HCT116 (cell line): ENCODE results near the gene SLC9A9. TPM values are rescaled to one million over a fixed set of nuclear protein-coding genes. Genes with fewer than 3 reads are reported as not detected.

Source experiments
- ATAC-seq: fragments of 200-7000 bp; cut with Tn5 transposase; 2 replicates; pipeline ENCODE4 v1.9.1; 2020; ENCODE audit warnings: mild to moderate bottlenecking, moderate library complexity
- BruUV-seq: library from RNA; stranded (reverse); fragments of 400-500 nt; replicated peaks from 2 replicates; lab custom pipeline; 2021; lab: Mats Ljungman, UMichigan
- CTCF ChIA-PET: fragments of 300-600 bp; sonication (Branson Sonifier 250); formaldehyde crosslinking; loops from one replicate; lab custom pipeline; 2021; ENCODE audit warnings: antibody characterized with exemption; lab: Charles Lee
- POLR2A ChIA-PET: fragments of 300-600, 350-600 bp; sonication (Branson Sonifier 250); formaldehyde crosslinking; loops from one replicate; lab custom pipeline; 2021; ENCODE audit warnings: antibody characterized with exemption; lab: Charles Lee
- RAD21 ChIA-PET, 2 experiments: fragments of 300-600 bp; sonication (Branson Sonifier 250); formaldehyde crosslinking; loops; one replicate each; lab custom pipeline; 2023; ENCODE audit warnings: low total read pairs in 2 of 2; ENCODE audit not compliant: uncharacterized antibody in 2 of 2, unreplicated experiment in 2 of 2, low non-redundant PET in 1 of 2; lab: Charles Lee
- DNase-seq: peaks from one replicate; pipeline ENCODE4 v3.0.0-alpha.2; 2010; ENCODE audit warnings: low read depth, low spot score
- H2AFZ ChIP-seq: fragments of 200-600 bp; shearing (Covaris generic), sonication (generic); 2 replicates; pipeline ENCODE4 v1.6.1; 2017; ENCODE audit warnings: low read depth, mixed run types, mixed read lengths, antibody characterized with exemption, low read length; ENCODE audit not compliant: poor library complexity, severe bottlenecking
- H3K27ac ChIP-seq: 2 replicates; pipeline ENCODE4 v1.5.1; 2012; ENCODE audit warnings: low read depth, low read length
- H3K27me3 ChIP-seq: fragments of 200-600 bp; sonication (generic); 2 replicates; pipeline ENCODE4 v1.6.1; 2016; ENCODE audit warnings: mixed run types, low read length, mixed read lengths; ENCODE audit not compliant: insufficient read depth
- H3K36me3 ChIP-seq, 2 experiments: fragments of 200-500 bp in 1 of 2; fragments of 200-600 bp in 1 of 2; sonication (Bioruptor generic) in 1 of 2; sonication (generic) in 1 of 2; 2 replicates each; pipeline versions ENCODE4 v1.5.1 to v1.6.1; 2014 to 2016; ENCODE audit warnings: low read length in 2 of 2, inconsistent platforms in 1 of 2, mixed read lengths in 1 of 2, mixed run types in 1 of 2; ENCODE audit not compliant: insufficient read depth in 2 of 2, control insufficient read depth in 1 of 2
- H3K4me1 ChIP-seq, 2 experiments: fragments of 200-600 bp in 1 of 2; sonication (generic) in 1 of 2; 2 replicates each; pipeline versions ENCODE4 v1.5.1 to v1.6.1; 2012 to 2017; ENCODE audit warnings: low read length in 2 of 2, inconsistent platforms in 1 of 2, mild to moderate bottlenecking in 1 of 2, mixed read lengths in 1 of 2, mixed run types in 1 of 2, moderate library complexity in 1 of 2; ENCODE audit not compliant: insufficient read depth in 2 of 2, control insufficient read depth in 1 of 2
- H3K4me2 ChIP-seq: fragments of 200-600 bp; sonication (generic); 2 replicates; pipeline ENCODE4 v1.6.1; 2017; ENCODE audit warnings: mixed run types, low read length, mixed read lengths
- H3K4me3 ChIP-seq, 2 experiments: fragments of 200-600 bp in 1 of 2; sonication (generic) in 1 of 2; replicated peaks in 1 of 2; 2 replicates each; pipeline ENCODE4 v1.5.1; 2011 to 2016; ENCODE audit warnings: low read length in 2 of 2, control low read depth in 1 of 2, low read depth in 1 of 2, mild to moderate bottlenecking in 1 of 2, mixed read lengths in 1 of 2, mixed run types in 1 of 2
- H3K79me2 ChIP-seq: fragments of 200-600 bp; sonication (generic); 2 replicates; pipeline ENCODE4 v1.6.1; 2017; ENCODE audit warnings: mild to moderate bottlenecking, mixed run types, low read length, moderate library complexity, mixed read lengths; ENCODE audit not compliant: insufficient read depth
- H3K9ac ChIP-seq: fragments of 200-600 bp; sonication (generic); 2 replicates; pipeline ENCODE4 v1.6.1; 2016; ENCODE audit warnings: low read length, mixed read lengths
- H3K9me2 ChIP-seq: fragments of 200-600 bp; sonication (generic), shearing (Covaris generic); 2 replicates; pipeline ENCODE4 v1.6.1; 2017; ENCODE audit warnings: mixed run types, mild to moderate bottlenecking, moderate library complexity; ENCODE audit not compliant: insufficient read depth
- H3K9me3 ChIP-seq, 2 experiments: fragments of 200-500 bp in 1 of 2; fragments of 200-600 bp in 1 of 2; sonication (Bioruptor generic) in 1 of 2; sonication (generic) in 1 of 2; 2 replicates each; pipeline ENCODE4 v1.6.1; 2014 to 2017; ENCODE audit warnings: low read length in 2 of 2, mixed read lengths in 2 of 2, inconsistent platforms in 1 of 2, low read depth in 1 of 2, mild to moderate bottlenecking in 1 of 2, mixed run types in 1 of 2, moderate library complexity in 1 of 2; ENCODE audit not compliant: control insufficient read depth in 1 of 2, insufficient read depth in 1 of 2
- H4K20me1 ChIP-seq: fragments of 200-600 bp; sonication (generic), shearing (Covaris generic); 2 replicates; pipeline ENCODE4 v1.6.1; 2017; ENCODE audit warnings: mixed run types, mild to moderate bottlenecking, moderate library complexity; ENCODE audit not compliant: insufficient read depth
- CBX3 ChIP-seq: IDR thresholded peaks from 2 replicates; pipeline ENCODE4 v1.6.1; 2012; ENCODE audit warnings: low read depth
- CEBPB ChIP-seq: IDR thresholded peaks from 2 replicates; pipeline ENCODE4 v1.6.1; 2012; ENCODE audit warnings: low read depth
- EGR1 ChIP-seq: IDR thresholded peaks from 2 replicates; pipeline ENCODE4 v1.6.1; 2012; ENCODE audit warnings: low read depth
- EZH2 ChIP-seq: fragments of 200-600 bp; sonication (generic); IDR thresholded peaks from 2 replicates; pipeline ENCODE4 v1.6.1; 2017; ENCODE audit warnings: antibody characterized with exemption, mixed run types
- JUND ChIP-seq: IDR thresholded peaks from 2 replicates; pipeline ENCODE4 v1.6.1; 2012
- POLR2AphosphoS5 ChIP-seq: IDR thresholded peaks from 2 replicates; pipeline ENCODE4 v1.6.1; 2011; ENCODE audit warnings: mild to moderate bottlenecking, low read depth, low read length, moderate library complexity
- RAD21 ChIP-seq: IDR thresholded peaks from 2 replicates; pipeline ENCODE4 v1.6.1; 2012; ENCODE audit warnings: low read depth, mild to moderate bottlenecking
- SIN3A ChIP-seq: IDR thresholded peaks from 2 replicates; pipeline ENCODE4 v1.6.1; 2012; ENCODE audit warnings: low read depth
- SP1 ChIP-seq: IDR thresholded peaks from 2 replicates; pipeline ENCODE4 v1.6.1; 2012; ENCODE audit warnings: low read depth
- YY1 ChIP-seq: IDR thresholded peaks from 2 replicates; pipeline ENCODE4 v1.6.1; 2011; ENCODE audit warnings: low read length, low read depth, moderate library complexity, mild to moderate bottlenecking; ENCODE audit not compliant: insufficient replicate concordance; ENCODE audit errors: extremely low read depth
- ZBTB33 ChIP-seq: IDR thresholded peaks from 2 replicates; pipeline ENCODE4 v1.6.1; 2011; ENCODE audit warnings: mild to moderate bottlenecking, low read length, moderate library complexity; ENCODE audit not compliant: insufficient replicate concordance; ENCODE audit errors: extremely low read depth
- ZNF274 ChIP-seq: fragments of 200-500 bp; sonication (Bioruptor generic); IDR thresholded peaks from 2 replicates; pipeline ENCODE4 v1.6.1; 2014; ENCODE audit warnings: mild to moderate bottlenecking, low read depth, low read length, inconsistent platforms
- intact Hi-C: fragments of 100-400 bp; cut with micrococcal nuclease; formaldehyde crosslinking; loops from 2 replicates; pipeline ENCODE4 v1.10.0; 2022
- total RNA-seq: library from RNA; stranded (reverse); gene quantifications from one replicate; pipeline ENCODE4 v1.2.1, GENCODE V29; 2021; ENCODE audit not compliant: unreplicated experiment
- TF ChIP-seq, protein P1 (sequence below): IDR thresholded peaks from 2 replicates; pipeline ENCODE4 v1.6.1; 2012; ENCODE audit warnings: low read depth

Gene SLC9A9
- total RNA-seq, 1 experiment from 2014 or later, result 0.20 TPM

GRCh38 chr3:143535994-143536784 lies 312.1 kb downstream of the SLC9A9 start:
- Histone ChIP-seq H3K4me2 (no peak overlapping the region), H3K4me1 (no peaks in the 10 kb centered on the region), H3K27ac (no peak overlapping the region), H3K79me2 (no peaks in the 10 kb centered on the region), H4K20me1 (no peaks in the 10 kb centered on the region), H2AFZ (no peak overlapping the region), H3K36me3 (no peaks in the 10 kb centered on the region), H3K9ac (no peak overlapping the region), H3K9me3 (no peaks in the 10 kb centered on the region), H3K4me3 (no peak overlapping the region), H3K27me3 (no peaks in the 10 kb centered on the region)
- intact Hi-C loops, result no loop called here
- BruUV-seq, result no TSS peak
- CTCF ChIA-PET, result no interaction called here
- POLR2A ChIA-PET, result no interaction called here
- DNase-seq (no peak), ATAC-seq (no peak)
- RAD21 ChIA-PET, result no interaction called here
- TF ChIP-seq EZH2, result no peak
- no peak for TF ChIP-seq SIN3A
- no peak for TF ChIP-seq CBX3
- TF ChIP-seq, all 23 proteins: peak for 0
- no peaks in the 10 kb centered on the region for H3K9me2 ChIP-seq

DNA sequence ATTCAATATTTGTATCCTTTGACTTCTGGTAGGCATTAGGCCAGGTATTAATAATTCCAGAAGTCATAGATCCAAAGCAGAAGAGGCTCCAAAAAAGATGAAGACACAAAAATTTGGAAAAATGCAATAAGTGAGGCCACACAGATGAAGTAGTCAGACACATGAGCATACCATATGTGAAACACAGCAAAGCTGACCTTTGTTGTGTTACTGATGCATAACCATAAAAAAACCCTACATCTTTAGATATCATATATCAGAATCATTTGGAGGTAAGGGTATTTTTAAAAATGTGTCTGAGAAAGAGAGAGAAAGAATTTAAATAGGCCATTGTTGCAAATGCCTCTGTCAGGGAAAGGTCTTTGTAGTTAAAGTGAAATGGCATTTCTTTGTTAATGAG lies 314.9 kb downstream of the SLC9A9 start:
- no peaks in the 10 kb centered on the region for H3K9me3 ChIP-seq
- no peak overlapping the region for H3K9ac ChIP-seq
- H3K36me3 ChIP-seq, result no peaks in the 10 kb centered on the region
- no peaks in the 10 kb centered on the region for H4K20me1 ChIP-seq
- no peak overlapping the region for H3K4me3 ChIP-seq
- no peak for ATAC-seq
- DNase-seq, result no peak
- ChIA-PET RAD21 (no interaction called here), POLR2A (no interaction called here), CTCF (no interaction called here)
- no TSS peak for BruUV-seq
- no peak overlapping the region for H3K4me2 ChIP-seq
- intact Hi-C loops, result no loop called here
- H3K9me2 ChIP-seq, result no peaks in the 10 kb centered on the region
- H2AFZ ChIP-seq, result no peak overlapping the region
- no peak overlapping the region for H3K27ac ChIP-seq
- H3K79me2 ChIP-seq, result no peaks in the 10 kb centered on the region
- H3K27me3 ChIP-seq, result no peaks in the 10 kb centered on the region
- H3K4me1 ChIP-seq, result no peaks in the 10 kb centered on the region
- no peak for TF ChIP-seq CEBPB
- no peak for TF ChIP-seq YY1
- TF ChIP-seq SP1, result no peak
- TF ChIP-seq EGR1, result no peak
- TF ChIP-seq JUND, result no peak
- TF ChIP-seq POLR2AphosphoS5, result no peak
- no peak for TF ChIP-seq ZNF274
- no peak for TF ChIP-seq RAD21
- TF ChIP-seq EZH2, result no peak
- TF ChIP-seq, protein P1, sequence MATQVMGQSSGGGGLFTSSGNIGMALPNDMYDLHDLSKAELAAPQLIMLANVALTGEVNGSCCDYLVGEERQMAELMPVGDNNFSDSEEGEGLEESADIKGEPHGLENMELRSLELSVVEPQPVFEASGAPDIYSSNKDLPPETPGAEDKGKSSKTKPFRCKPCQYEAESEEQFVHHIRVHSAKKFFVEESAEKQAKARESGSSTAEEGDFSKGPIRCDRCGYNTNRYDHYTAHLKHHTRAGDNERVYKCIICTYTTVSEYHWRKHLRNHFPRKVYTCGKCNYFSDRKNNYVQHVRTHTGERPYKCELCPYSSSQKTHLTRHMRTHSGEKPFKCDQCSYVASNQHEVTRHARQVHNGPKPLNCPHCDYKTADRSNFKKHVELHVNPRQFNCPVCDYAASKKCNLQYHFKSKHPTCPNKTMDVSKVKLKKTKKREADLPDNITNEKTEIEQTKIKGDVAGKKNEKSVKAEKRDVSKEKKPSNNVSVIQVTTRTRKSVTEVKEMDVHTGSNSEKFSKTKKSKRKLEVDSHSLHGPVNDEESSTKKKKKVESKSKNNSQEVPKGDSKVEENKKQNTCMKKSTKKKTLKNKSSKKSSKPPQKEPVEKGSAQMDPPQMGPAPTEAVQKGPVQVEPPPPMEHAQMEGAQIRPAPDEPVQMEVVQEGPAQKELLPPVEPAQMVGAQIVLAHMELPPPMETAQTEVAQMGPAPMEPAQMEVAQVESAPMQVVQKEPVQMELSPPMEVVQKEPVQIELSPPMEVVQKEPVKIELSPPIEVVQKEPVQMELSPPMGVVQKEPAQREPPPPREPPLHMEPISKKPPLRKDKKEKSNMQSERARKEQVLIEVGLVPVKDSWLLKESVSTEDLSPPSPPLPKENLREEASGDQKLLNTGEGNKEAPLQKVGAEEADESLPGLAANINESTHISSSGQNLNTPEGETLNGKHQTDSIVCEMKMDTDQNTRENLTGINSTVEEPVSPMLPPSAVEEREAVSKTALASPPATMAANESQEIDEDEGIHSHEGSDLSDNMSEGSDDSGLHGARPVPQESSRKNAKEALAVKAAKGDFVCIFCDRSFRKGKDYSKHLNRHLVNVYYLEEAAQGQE, result no peak
- TF ChIP-seq CBX3, result no peak
- no peak for TF ChIP-seq ZBTB33
- TF ChIP-seq SIN3A, result no peak
